H1 (cell line): Measurements from ENCODE around the gene PIGH. TPM values are rescaled to one million over a fixed set of nuclear protein-coding genes. Genes with fewer than 3 reads are reported as not detected.

Experiments used
- CTCF ChIA-PET: fragments of 300-600 bp; sonication (Branson Sonifier 250); formaldehyde crosslinking; loops from one replicate; lab custom pipeline; 2021; ENCODE audit not compliant: partially characterized antibody; lab: Charles Lee
- POLR2A ChIA-PET: fragments of 300-600 bp; sonication (Branson Sonifier 250); formaldehyde crosslinking; loops from one replicate; lab custom pipeline; 2021; ENCODE audit warnings: inconsistent platforms; ENCODE audit not compliant: partially characterized antibody; lab: Charles Lee
- DNase-seq, 2 experiments: peaks; one replicate each; pipeline versions ENCODE4 v3.0.0 to v3.0.0-alpha.2; 2010 to 2022; ENCODE audit warnings: low spot score in 2 of 2, low read depth in 1 of 2, mixed read lengths in 1 of 2
- FAIRE-seq: peaks from 2 replicates; lab custom pipeline; 2011; peaks lifted over from hg19 to GRCh38; lab: Jason Lieb, UNC
- H2AFZ ChIP-seq: 2 replicates; pipeline ENCODE4 v1.8.1; 2012; ENCODE audit warnings: low read length, inconsistent platforms
- H2AK5ac ChIP-seq: 2 replicates; pipeline ENCODE4 v1.6.1; 2013; ENCODE audit warnings: low read depth, low read length
- H2BK120ac ChIP-seq: replicated peaks from 2 replicates; pipeline ENCODE3; 2013; ENCODE audit warnings: low read depth, low read length, inconsistent platforms
- H2BK12ac ChIP-seq: 2 replicates; pipeline ENCODE4 v1.6.1; 2013; ENCODE audit warnings: low read depth, low read length
- H2BK15ac ChIP-seq: 2 replicates; pipeline ENCODE4 v1.6.1; 2013; ENCODE audit warnings: low read length
- H2BK20ac ChIP-seq: 2 replicates; pipeline ENCODE4 v1.6.1; 2013; ENCODE audit warnings: low read length
- H2BK5ac ChIP-seq: 2 replicates; pipeline ENCODE4 v1.6.1; 2013; ENCODE audit warnings: low read depth, low read length
- H3K14ac ChIP-seq: 2 replicates; pipeline ENCODE4 v1.6.1; 2013; ENCODE audit warnings: inconsistent platforms; ENCODE audit not compliant: insufficient read length
- H3K18ac ChIP-seq: 2 replicates; pipeline ENCODE4 v1.6.1; 2013; ENCODE audit warnings: low read length; ENCODE audit errors: extremely low read depth
- H3K23ac ChIP-seq: 2 replicates; pipeline ENCODE4 v1.6.1; 2013; ENCODE audit warnings: inconsistent platforms; ENCODE audit not compliant: insufficient read length
- H3K23me2 ChIP-seq: 2 replicates; pipeline ENCODE4 v1.6.1; 2013; ENCODE audit warnings: low read depth, low read length
- H3K27ac ChIP-seq: 2 replicates; pipeline ENCODE4 v1.6.1; 2011; ENCODE audit warnings: low read depth, low read length, inconsistent platforms
- H3K27me3 ChIP-seq, 4 experiments: replicated peaks in 1 of 4; 1 replicate in 1 of 4; 2 replicates in 3 of 4; pipeline versions ENCODE4 v1.6.1 to v1.8.1; 2011 to 2013; ENCODE audit warnings: low read length in 3 of 4, mild to moderate bottlenecking in 3 of 4, inconsistent platforms in 2 of 4, mixed read lengths in 2 of 4, moderate library complexity in 1 of 4; ENCODE audit not compliant: control insufficient read depth in 3 of 4, insufficient read depth in 3 of 4; ENCODE audit errors: extremely low read depth in 1 of 4
- H3K36me3 ChIP-seq, 4 experiments: 2 replicates each; pipeline versions ENCODE4 v1.6.1 to v1.8.1; 2011 to 2013; ENCODE audit warnings: mild to moderate bottlenecking in 4 of 4, low read length in 3 of 4, moderate library complexity in 2 of 4, control low read depth in 1 of 4, inconsistent platforms in 1 of 4; ENCODE audit not compliant: insufficient read depth in 4 of 4, control insufficient read depth in 2 of 4
- H3K4ac ChIP-seq: replicated peaks from 2 replicates; pipeline ENCODE3; 2013; ENCODE audit warnings: low read length, low read depth, mixed read lengths, inconsistent platforms; ENCODE audit not compliant: insufficient read length
- H3K4me1 ChIP-seq, 4 experiments: replicated peaks in 1 of 4; 1 replicate in 1 of 4; 2 replicates in 3 of 4; pipeline versions ENCODE4 v1.6.1 to v1.8.1; 2011 to 2013; ENCODE audit warnings: low read length in 3 of 4, inconsistent platforms in 2 of 4, mixed read lengths in 1 of 4; ENCODE audit not compliant: insufficient read depth in 4 of 4, control insufficient read depth in 3 of 4
- H3K4me2 ChIP-seq, 2 experiments: 2 replicates each; pipeline versions ENCODE4 v1.6.1 to v1.8.1; 2011 to 2013; ENCODE audit warnings: low read depth in 2 of 2, low read length in 2 of 2, control low read depth in 1 of 2, inconsistent platforms in 1 of 2, mild to moderate bottlenecking in 1 of 2; ENCODE audit not compliant: insufficient read depth in 1 of 2
- H3K4me3 ChIP-seq, 4 experiments: fragments of 200-600, 300-600 bp in 1 of 4; sonication (generic), shearing (Covaris generic), sonication (Bioruptor Twin) in 1 of 4; 2 replicates each; pipeline versions ENCODE4 v1.5.1 to v1.8.1; 2011 to 2016; ENCODE audit warnings: low read length in 4 of 4, low read depth in 3 of 4, control low read depth in 2 of 4, inconsistent platforms in 2 of 4, mild to moderate bottlenecking in 2 of 4, mixed read lengths in 1 of 4, moderate library complexity in 1 of 4; ENCODE audit not compliant: insufficient read depth in 2 of 4; ENCODE audit errors: extremely low read depth in 1 of 4
- H3K56ac ChIP-seq: replicated peaks from 2 replicates; pipeline ENCODE3; 2013; ENCODE audit warnings: low read depth, mild to moderate bottlenecking, mixed read lengths, low read length, inconsistent platforms; ENCODE audit not compliant: insufficient read length
- H3K79me1 ChIP-seq: 2 replicates; pipeline ENCODE4 v1.6.1; 2013; ENCODE audit warnings: low read depth, low read length, control low read depth
- H3K79me2 ChIP-seq, 2 experiments: 2 replicates each; pipeline versions ENCODE4 v1.6.1 to v1.8.1; 2012 to 2013; ENCODE audit warnings: low read length in 2 of 2, mild to moderate bottlenecking in 2 of 2, inconsistent platforms in 1 of 2; ENCODE audit not compliant: insufficient read depth in 2 of 2, control insufficient read depth in 1 of 2
- H3K9ac ChIP-seq, 4 experiments: replicated peaks in 1 of 4; 1 replicate in 1 of 4; 2 replicates in 3 of 4; pipeline versions ENCODE4 v1.6.1 to v1.8.1; 2011 to 2013; ENCODE audit warnings: low read depth in 3 of 4, low read length in 3 of 4, control low read depth in 2 of 4, mild to moderate bottlenecking in 2 of 4, moderate library complexity in 2 of 4, inconsistent platforms in 1 of 4; ENCODE audit errors: extremely low read depth in 1 of 4
- H3K9me3 ChIP-seq, 2 experiments: 2 replicates each; pipeline versions ENCODE4 v1.6.1 to v1.8.1; 2012 to 2013; ENCODE audit warnings: mild to moderate bottlenecking in 2 of 2, moderate library complexity in 2 of 2, control low read depth in 1 of 2, inconsistent platforms in 1 of 2, low read depth in 1 of 2, low read length in 1 of 2, mixed read lengths in 1 of 2; ENCODE audit not compliant: insufficient read depth in 2 of 2
- H4K20me1 ChIP-seq, 2 experiments: replicated peaks in 1 of 2; 2 replicates each; pipeline versions ENCODE3 to v1.8.1; 2011 to 2013; ENCODE audit warnings: inconsistent platforms in 2 of 2, low read length in 2 of 2, mild to moderate bottlenecking in 1 of 2; ENCODE audit not compliant: insufficient read depth in 2 of 2, control insufficient read depth in 1 of 2
- H4K5ac ChIP-seq: 2 replicates; pipeline ENCODE4 v1.6.1; 2013; ENCODE audit warnings: low read length, low read depth, mixed read lengths, inconsistent platforms; ENCODE audit not compliant: insufficient read length
- H4K8ac ChIP-seq: 2 replicates; pipeline ENCODE4 v1.8.0; 2013; ENCODE audit warnings: mild to moderate bottlenecking, moderate library complexity, low read length, inconsistent platforms; ENCODE audit not compliant: insufficient read depth; ENCODE audit errors: extremely low read depth
- H4K91ac ChIP-seq: replicated peaks from 2 replicates; pipeline ENCODE3; 2013; ENCODE audit warnings: low read length, mixed read lengths, inconsistent platforms; ENCODE audit not compliant: insufficient read length
- BCL11A ChIP-seq, 2 experiments: IDR thresholded peaks; one replicate each; pipeline ENCODE4 v1.6.1; 2011; ENCODE audit warnings: low read depth in 2 of 2, low read length in 2 of 2, mild to moderate bottlenecking in 2 of 2
- CBX8 ChIP-seq: fragments of 300-800, 300-1000 bp; sonication (generic); IDR thresholded peaks from 2 replicates; pipeline ENCODE4 v1.7.1; 2016; ENCODE audit warnings: low read depth, low read length, borderline replicate concordance
- KDM5A ChIP-seq: fragments of 200-600 bp; IDR thresholded peaks from 2 replicates; pipeline ENCODE4 v1.7.1; 2012; ENCODE audit warnings: mild to moderate bottlenecking, low read length, inconsistent platforms, mixed read lengths
- RAD21 ChIP-seq, 2 experiments: IDR thresholded peaks in 1 of 2; conservative IDR thresholded peaks in 1 of 2; 2 replicates each; pipeline ENCODE4 v1.6.1; 2011; ENCODE audit warnings: low read depth in 2 of 2, low read length in 2 of 2, improper control_type of control experiment in 1 of 2, inconsistent platforms in 1 of 2, mild to moderate bottlenecking in 1 of 2, moderate library complexity in 1 of 2
- RNF2 ChIP-seq: fragments of 200-900, 300-1000 bp; sonication (generic); IDR thresholded peaks from 2 replicates; pipeline ENCODE4 v1.7.1; 2016; ENCODE audit warnings: borderline replicate concordance, low read depth, mild to moderate bottlenecking, antibody characterized with exemption, low read length; ENCODE audit not compliant: poor library complexity, severe bottlenecking; ENCODE audit errors: missing control alignments
- SIRT6 ChIP-seq: IDR thresholded peaks from one replicate; pipeline ENCODE4 v1.7.1; 2012; ENCODE audit warnings: low read length, inconsistent platforms
- SIX5 ChIP-seq: IDR thresholded peaks from 2 replicates; pipeline ENCODE4 v1.6.1; 2011; ENCODE audit warnings: mild to moderate bottlenecking, low read depth, low read length
- SP2 ChIP-seq: IDR thresholded peaks from 2 replicates; pipeline ENCODE4 v1.6.1; 2012; ENCODE audit warnings: mild to moderate bottlenecking, low read length, inconsistent platforms
- TAF7 ChIP-seq: optimal IDR thresholded peaks from 2 replicates; pipeline ENCODE3; 2011; ENCODE audit warnings: low read depth, mild to moderate bottlenecking, inconsistent platforms, low read length, moderate library complexity, borderline replicate concordance
- TCF12 ChIP-seq: IDR thresholded peaks from 2 replicates; pipeline ENCODE4 v1.6.1; 2011; ENCODE audit warnings: low read depth, mild to moderate bottlenecking, low read length
- TEAD4 ChIP-seq: IDR thresholded peaks from 2 replicates; pipeline ENCODE4 v1.6.1; 2012; ENCODE audit warnings: low read depth, low read length, inconsistent platforms, mixed read lengths
- WGBS, 2 experiments: shearing (Covaris generic) in 1 of 2; methylation state at CpG; one replicate each; pipeline versions ENCODE4 v1.1.6 to v1.1.7; 2013 to 2015; ENCODE audit warnings: low lambda C conversion rate in 2 of 2, mixed read lengths in 2 of 2, inconsistent platforms in 1 of 2, low coverage in 1 of 2, missing lambda C conversion rate in 1 of 2; ENCODE audit not compliant: insufficient replicate concordance in 2 of 2, insufficient coverage in 1 of 2, insufficient read length in 1 of 2; ENCODE audit errors: extremely low coverage in 1 of 2, missing lambda C conversion rate in 1 of 2; 5-methylcytosine and 5-hydroxymethylcytosine counted together
- polyA plus RNA-seq, 7 experiments: library from polyadenylated mRNA; depleted of rRNA in 3 of 7; stranded (reverse) in 5 of 7; unstranded in 2 of 7; fragments of >200 nt in 5 of 7; fragments of 200-250 nt in 2 of 7; gene quantifications; 1 replicate in 5 of 7; 2 replicates in 1 of 7; 4 replicates in 1 of 7; pipeline versions ENCODE4 v1.2.1 to v1.2.3, GENCODE V29; 2011 to 2013; ENCODE audit warnings: missing spikeins in 2 of 7, mixed read lengths in 2 of 7
- total RNA-seq: library from RNA; stranded (reverse); fragmentation: NEBNext Ultra II Directional; extraction: Animal tissue kit (Norgen Biotek cat#: 25700); gene quantifications from 2 replicates; pipeline ENCODE4 v1.2.1, GENCODE V29; 2021
- TF ChIP-seq, protein P1 (sequence below): IDR thresholded peaks from 2 replicates; pipeline ENCODE4 v1.6.1; 2012; ENCODE audit warnings: inconsistent platforms

PIGH gene
- total and polyA plus RNA-seq, 2 of the 8 experiments (the other 6 are each of a cell fraction or from before 2014, with no cell fraction given) = 7.2 to 8.6 TPM

DNA sequence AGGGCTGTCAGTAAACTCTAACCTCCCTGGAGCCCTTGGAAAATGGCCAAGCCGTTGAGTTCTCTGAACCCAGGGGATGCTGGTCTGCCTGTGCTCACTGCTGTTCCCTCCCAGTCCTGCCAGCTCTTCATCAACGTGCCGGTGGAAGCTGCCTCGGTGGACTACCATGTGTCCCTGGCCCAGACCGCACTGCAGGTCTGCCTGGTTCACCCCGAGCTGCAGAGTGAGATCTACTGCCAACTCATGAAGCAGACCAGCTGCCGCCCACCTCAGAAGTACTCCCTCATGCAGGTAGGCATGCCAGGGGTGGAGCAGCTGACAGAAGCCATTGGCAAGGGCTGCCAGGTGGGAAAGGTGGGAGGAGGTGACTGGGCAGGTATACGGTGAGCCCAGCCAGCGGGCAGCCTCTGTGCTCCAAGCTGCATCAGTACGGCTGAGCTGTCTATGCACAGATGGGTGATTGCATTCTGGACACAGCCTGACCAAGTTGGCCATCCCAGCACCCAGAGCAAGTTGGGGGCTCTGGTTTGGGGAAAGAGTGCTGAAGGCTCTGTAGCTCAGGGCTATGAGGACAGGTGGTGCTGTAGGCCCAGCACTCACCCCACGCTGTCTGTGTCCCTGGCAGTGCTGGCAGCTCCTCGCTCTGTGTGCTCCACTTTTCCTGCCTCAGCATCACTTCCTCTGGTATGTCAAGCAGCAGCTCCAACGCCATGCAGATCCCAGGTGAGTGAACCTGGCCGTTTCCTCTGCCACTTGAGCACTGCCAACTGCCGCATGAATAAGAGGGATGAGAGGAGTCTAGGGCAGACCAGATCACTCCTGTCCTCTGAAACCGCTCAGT, 21.9 kb downstream of the PIGH start:
- Histone ChIP-seq H4K20me1 (peaks cover 0 to 1% of the 10 kb centered on the region in 2 experiments), H4K8ac (no peak overlapping the region), H3K4me3 (no peak overlapping the region), H2BK15ac (no peak overlapping the region), H2BK12ac (no peak overlapping the region), H2AFZ (no peak overlapping the region), H2BK5ac (no peak overlapping the region), H3K27ac (no peak overlapping the region), H2BK120ac (no peak overlapping the region), H3K18ac (no peak overlapping the region), H3K27me3 (no peaks in the 10 kb centered on the region), H3K4ac (no peak overlapping the region), H3K23me2 (no peaks in the 10 kb centered on the region), H3K23ac (no peak overlapping the region), H3K36me3 (peaks cover 6 to 19% (median 9%) of the 10 kb centered on the region in 4 experiments; a peak in 5 of 8 replicates), H3K79me1 (no peaks in the 10 kb centered on the region; the same call in 1 of the 2 replicates), H3K4me2 (no peak overlapping the region), H3K56ac (no peak overlapping the region), H4K5ac (no peak overlapping the region), H3K79me2 (no peaks in the 10 kb centered on the region), H3K9me3 (no peaks in the 10 kb centered on the region), H3K4me1 (no peaks in the 10 kb centered on the region), H3K9ac (no peak overlapping the region), H3K14ac (no peak overlapping the region), H2AK5ac (no peak overlapping the region), H2BK20ac (no peak overlapping the region), H4K91ac (no peak overlapping the region)
- WGBS, 2 experiments = 92% methylated on average over 16 of the region's 16 CpGs; no CpG with 5 or more reads in 1 of the 2 experiments
- CTCF ChIA-PET = interaction anchor here (0.7 to 28.8 kb wide), 14 partner anchors 9 to 154 kb away, joined by 3 to 924 read pairs (median 4); partner anchors contain the start of genes PIGH, PLEKHH1 and RDH12
- POLR2A ChIA-PET = interaction anchor here (0.8 kb wide), 1 partner anchor 42 kb away, joined by 3 read pairs; no protein-coding TSS in a partner anchor
- DNase-seq = no peak
- no peak for FAIRE-seq
- TF ChIP-seq RAD21 (IDR thresholded peaks at IDR 0.05 in 1 of 2, conservative IDR thresholded peaks at IDR 0.05 in 1 of 2; ENCODE audit: low read depth in 2 of 2, low read length in 2 of 2) = no peak
- no peak for TF ChIP-seq TEAD4
- no peak for TF ChIP-seq TCF12
- TF ChIP-seq, protein P1, sequence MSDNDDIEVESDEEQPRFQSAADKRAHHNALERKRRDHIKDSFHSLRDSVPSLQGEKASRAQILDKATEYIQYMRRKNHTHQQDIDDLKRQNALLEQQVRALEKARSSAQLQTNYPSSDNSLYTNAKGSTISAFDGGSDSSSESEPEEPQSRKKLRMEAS = no peak
- TF ChIP-seq SIX5 = no peak
- TF ChIP-seq SIRT6 = no peak
- TF ChIP-seq SP2 = no peak
- no peak for TF ChIP-seq KDM5A
- no peak for TF ChIP-seq TAF7
- no peak for TF ChIP-seq BCL11A (IDR thresholded peaks at IDR 0.05; ENCODE audit: low read depth in 2 of 2, low read length in 2 of 2)
- no peak for TF ChIP-seq CBX8
- no peak for TF ChIP-seq RNF2
